Endothelial cell of umbilical vein (primary cell): ENCODE results near the gene KRT38.

Source experiments
- CTCF ChIP-seq, 2 donors: IDR thresholded peaks; 1 replicate in 1 of 2; 2 replicates in 1 of 2; pipeline ENCODE4 v1.5.1; 2011; ENCODE audit warnings: low read length in 2 of 2, mild to moderate bottlenecking in 2 of 2, moderate library complexity in 2 of 2, control low read depth in 1 of 2, inconsistent platforms in 1 of 2, low read depth in 1 of 2; ENCODE audit not compliant: insufficient read depth in 1 of 2; ENCODE audit errors: extremely low read depth in 1 of 2
- EZH2 ChIP-seq: IDR thresholded peaks from 2 replicates; pipeline ENCODE4 v1.6.1; 2012; ENCODE audit warnings: borderline replicate concordance, low read depth, mild to moderate bottlenecking, moderate library complexity, low read length, inconsistent platforms; ENCODE audit not compliant: severe bottlenecking
- FOS ChIP-seq: IDR thresholded peaks from 2 replicates; pipeline ENCODE4 v1.6.1; 2011; ENCODE audit warnings: mild to moderate bottlenecking, low read length, moderate library complexity, borderline replicate concordance; ENCODE audit not compliant: insufficient read depth
- GATA2 ChIP-seq: IDR thresholded peaks from 2 replicates; pipeline ENCODE4 v1.7.0; 2011; ENCODE audit warnings: low read depth, mild to moderate bottlenecking, moderate library complexity, mixed read lengths, low read length; ENCODE audit not compliant: insufficient read length, insufficient read depth
- JUN ChIP-seq: IDR thresholded peaks from 2 replicates; pipeline ENCODE4 v1.6.1; 2011; ENCODE audit warnings: borderline replicate concordance, low read depth; ENCODE audit not compliant: insufficient read length, insufficient read depth
- MYC ChIP-seq: IDR thresholded peaks from one replicate; pipeline ENCODE4 v1.6.1; 2011; ENCODE audit warnings: mild to moderate bottlenecking, low read depth, low read length
- POLR2A ChIP-seq: IDR thresholded peaks from 2 replicates; pipeline ENCODE4 v1.6.1; 2012; ENCODE audit warnings: low read depth, mild to moderate bottlenecking, control low read depth, low read length
- POLR2AphosphoS5 ChIP-seq: IDR thresholded peaks from 2 replicates; pipeline ENCODE4 v1.6.1; 2012; ENCODE audit warnings: low read depth, mild to moderate bottlenecking, control low read depth, low read length, moderate library complexity; ENCODE audit not compliant: insufficient read depth
- TF ChIP-seq, protein P1 (sequence below): IDR thresholded peaks from 2 replicates; pipeline ENCODE4 v1.6.1; 2011; ENCODE audit not compliant: insufficient read depth, insufficient read length

DNA sequence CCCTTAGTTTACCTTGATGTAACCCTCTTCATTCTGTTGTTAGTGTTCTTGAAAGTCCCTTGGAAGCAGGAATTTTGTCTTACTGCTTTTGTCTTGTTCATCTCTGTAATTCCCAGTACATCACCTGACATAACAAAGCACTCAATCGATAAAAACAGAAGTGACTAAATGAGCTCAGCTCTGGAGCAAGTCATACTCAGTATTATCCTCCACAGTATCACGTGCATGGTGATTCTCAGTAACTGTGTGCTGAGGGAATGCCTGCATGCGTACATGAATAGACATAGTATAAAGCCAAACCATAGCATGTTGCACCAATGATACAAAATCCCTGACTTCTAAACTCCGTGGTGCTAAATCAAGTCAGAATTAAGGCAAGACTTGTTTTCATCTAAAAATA, 7.2 kb downstream of the KRT38 start:
- TF ChIP-seq JUN (no peak), POLR2A (no peak), CTCF (IDR thresholded peaks at IDR 0.05; ENCODE audit: extremely low read depth in 1 of 2, insufficient read depth in 1 of 2, low read depth in 1 of 2, low read length in 2 of 2) (no peak), EZH2 (no peak), MYC (no peak), POLR2AphosphoS5 (no peak), FOS (no peak), GATA2 (no peak)
- TF ChIP-seq, protein P1, sequence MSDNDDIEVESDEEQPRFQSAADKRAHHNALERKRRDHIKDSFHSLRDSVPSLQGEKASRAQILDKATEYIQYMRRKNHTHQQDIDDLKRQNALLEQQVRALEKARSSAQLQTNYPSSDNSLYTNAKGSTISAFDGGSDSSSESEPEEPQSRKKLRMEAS: no peak
